AG09319 (cell line): ENCODE measurements around the gene TAF5L.

Source experiments
- DNase-seq: peaks from one replicate; pipeline ENCODE4 v3.0.0-alpha.2; 2010; ENCODE audit warnings: low read depth; ENCODE audit errors: extremely low read depth
- TF ChIP-seq, protein P1 (sequence below): IDR thresholded peaks from 2 replicates; pipeline ENCODE4 v1.5.1; 2011; ENCODE audit warnings: low read depth, mild to moderate bottlenecking, inconsistent platforms, low read length, moderate library complexity

TAF5L gene

DNA sequence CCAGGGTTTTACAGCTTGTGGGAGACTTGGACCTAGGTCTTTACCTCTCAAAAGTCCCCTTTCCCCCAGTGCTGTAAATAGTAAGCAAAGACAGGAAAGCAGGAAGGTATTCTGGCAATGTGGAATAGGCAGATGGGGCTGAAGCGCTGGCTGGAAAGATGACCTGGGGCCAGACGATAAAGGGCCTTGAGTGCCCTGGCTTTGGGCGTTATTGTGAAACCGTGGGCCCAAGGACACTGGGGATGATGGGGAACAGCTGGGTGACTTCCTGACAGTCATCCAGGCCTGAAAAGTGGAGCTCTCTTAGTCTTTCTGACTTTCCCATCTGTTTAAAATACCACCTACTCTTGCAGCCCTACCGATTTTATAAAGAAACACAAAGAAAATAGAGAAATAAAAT, 16.5 kb upstream of the TAF5L start:
- no peak for DNase-seq
- TF ChIP-seq, protein P1, sequence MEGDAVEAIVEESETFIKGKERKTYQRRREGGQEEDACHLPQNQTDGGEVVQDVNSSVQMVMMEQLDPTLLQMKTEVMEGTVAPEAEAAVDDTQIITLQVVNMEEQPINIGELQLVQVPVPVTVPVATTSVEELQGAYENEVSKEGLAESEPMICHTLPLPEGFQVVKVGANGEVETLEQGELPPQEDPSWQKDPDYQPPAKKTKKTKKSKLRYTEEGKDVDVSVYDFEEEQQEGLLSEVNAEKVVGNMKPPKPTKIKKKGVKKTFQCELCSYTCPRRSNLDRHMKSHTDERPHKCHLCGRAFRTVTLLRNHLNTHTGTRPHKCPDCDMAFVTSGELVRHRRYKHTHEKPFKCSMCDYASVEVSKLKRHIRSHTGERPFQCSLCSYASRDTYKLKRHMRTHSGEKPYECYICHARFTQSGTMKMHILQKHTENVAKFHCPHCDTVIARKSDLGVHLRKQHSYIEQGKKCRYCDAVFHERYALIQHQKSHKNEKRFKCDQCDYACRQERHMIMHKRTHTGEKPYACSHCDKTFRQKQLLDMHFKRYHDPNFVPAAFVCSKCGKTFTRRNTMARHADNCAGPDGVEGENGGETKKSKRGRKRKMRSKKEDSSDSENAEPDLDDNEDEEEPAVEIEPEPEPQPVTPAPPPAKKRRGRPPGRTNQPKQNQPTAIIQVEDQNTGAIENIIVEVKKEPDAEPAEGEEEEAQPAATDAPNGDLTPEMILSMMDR, result no peak

DNA sequence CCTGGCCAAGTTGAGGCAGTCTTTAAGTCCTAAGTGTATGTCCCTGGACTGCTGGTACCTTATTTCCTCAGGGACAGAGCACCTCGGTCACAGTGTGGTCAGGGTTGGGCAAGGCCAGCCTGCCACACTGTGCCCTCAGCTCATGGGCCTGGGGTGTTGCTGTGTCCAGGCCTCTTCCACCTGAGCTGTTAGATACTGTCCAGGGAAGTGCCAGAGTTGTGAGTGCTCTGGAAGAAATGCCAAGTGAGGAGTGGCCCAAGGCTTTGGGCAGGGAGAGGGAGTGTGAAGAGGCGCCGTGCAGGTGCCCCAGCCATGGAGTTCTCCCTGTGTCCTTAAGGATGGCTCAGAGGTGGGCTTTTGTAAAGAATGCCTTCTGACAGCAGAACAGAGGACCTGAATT, 15.4 kb upstream of the TAF5L start:
- DNase-seq, result no peak
- TF ChIP-seq, protein P1, result no peak

DNA sequence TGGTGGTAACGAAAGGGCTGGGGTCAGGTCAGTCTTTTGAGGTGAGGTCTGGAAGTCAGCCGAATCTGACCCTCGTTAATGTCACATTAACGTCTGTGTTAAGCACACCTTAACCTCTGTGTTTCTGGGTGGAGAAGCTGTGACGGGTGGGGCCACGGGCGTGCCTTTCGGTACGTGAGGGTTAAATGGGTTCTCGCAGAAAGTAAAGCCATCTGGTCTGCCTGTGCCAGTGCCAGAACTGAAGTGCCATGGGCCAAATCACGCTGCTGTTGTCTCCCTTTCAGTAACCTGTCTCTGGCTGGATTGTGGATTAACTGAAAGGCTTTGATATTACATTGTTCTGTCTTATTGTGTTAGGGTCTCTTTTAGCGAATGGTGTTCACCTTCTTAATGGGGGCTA, 14.5 kb upstream of the TAF5L start:
- TF ChIP-seq, protein P1, result no peak

DNA sequence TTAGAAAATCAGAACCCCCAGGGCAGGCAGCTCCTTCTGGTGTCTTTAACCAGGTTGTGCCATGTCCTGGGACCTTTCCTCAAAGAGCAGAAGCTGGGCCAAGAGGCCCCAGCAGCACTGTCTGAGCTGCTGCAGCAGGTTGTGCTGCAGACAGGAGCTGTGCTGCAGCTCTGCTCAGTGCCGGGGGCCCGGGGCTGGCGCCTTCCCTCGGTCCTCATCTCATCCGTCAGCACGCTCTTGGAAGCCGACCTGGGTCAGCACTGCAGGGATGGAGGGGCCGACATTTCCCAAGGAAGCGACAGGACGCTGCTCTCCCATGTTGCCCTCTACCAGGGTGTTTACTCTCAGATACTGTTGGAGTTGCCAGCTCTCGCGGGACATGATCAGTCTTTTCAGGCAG, 11.8 kb upstream of the TAF5L start:
- TF ChIP-seq, protein P1, result no peak
- no peak for DNase-seq

More for the DNA sequence above, 14.5 kb upstream of the TAF5L start:
- DNase-seq, result no peak

DNA sequence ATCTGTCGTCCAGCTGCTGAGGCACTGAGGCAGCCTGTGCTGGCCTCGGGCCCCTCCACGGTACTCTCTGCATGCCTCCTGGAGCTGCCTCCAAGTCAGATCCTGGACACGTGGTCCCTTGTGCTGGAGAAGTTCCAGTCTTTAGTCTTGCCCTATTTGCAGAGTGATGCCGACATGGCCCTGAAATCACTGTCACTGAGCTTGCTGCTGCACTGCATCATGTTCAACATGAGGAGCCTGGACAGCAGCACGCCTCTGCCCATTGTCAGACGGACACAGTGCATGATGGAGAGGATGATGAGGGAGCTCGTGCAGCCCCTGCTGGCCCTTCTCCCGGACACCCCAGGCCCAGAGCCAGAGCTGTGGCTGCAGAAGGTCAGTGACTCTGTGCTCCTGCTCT, 10.1 kb upstream of the TAF5L start:
- TF ChIP-seq, protein P1, result no peak
- DNase-seq, result no peak

DNA sequence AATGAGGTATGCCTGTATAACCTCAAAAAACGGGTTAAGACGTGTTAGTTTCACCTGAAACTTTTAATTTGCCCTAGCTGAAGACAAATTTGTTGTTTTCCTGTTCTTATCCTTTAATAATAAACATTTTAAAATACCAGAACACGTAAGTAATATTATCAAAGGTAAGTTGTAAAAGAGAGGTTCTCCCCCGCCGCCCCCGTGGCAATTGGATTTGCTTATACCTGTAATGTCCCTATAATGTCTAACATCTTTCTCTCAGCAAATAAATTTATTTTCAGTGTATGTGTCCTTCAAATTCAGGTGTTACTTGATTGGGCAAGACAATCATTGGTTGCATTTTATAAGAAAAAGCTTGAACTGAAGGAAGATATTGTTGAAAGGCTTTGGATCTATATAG, 6.0 kb upstream of the TAF5L start:
- no peak for DNase-seq
- TF ChIP-seq, protein P1, result no peak

DNA sequence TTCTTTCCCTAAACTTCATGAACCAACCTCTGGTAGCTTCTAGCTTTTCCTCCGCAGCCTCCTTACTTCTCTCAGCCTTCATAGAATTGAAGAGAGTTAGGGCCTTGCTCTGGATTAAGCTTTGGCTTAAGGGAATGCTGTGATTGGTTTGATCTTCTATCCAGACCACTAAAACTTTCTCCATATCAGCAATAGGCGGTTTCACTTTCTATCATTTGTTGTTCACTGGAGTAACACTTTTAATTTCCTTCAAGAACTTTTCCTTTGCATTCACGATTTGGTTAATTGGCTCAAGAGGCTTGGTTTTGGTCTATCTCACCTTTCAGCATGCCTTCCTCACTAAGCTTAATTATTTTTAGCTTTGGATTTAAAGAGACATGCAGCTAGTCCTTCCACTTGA, 5.2 kb upstream of the TAF5L start:
- no peak for DNase-seq
- TF ChIP-seq, protein P1, result no peak
